ENCODE results near the gene DMD. TPM values are rescaled to one million over a fixed set of nuclear protein-coding genes. Genes with fewer than 3 reads are reported as not detected.

Gene DMD
- total RNA-seq, 1 donor from 2014 or later, result 143 TPM

- intact Hi-C loops (cut with micrococcal nuclease), result no loop called here
- no peak for TF ChIP-seq CTCF (IDR thresholded peaks at IDR 0.05; ENCODE audit: borderline replicate concordance)
- peak overlapping the region; percentile 52 for H3K27ac ChIP-seq (replicated peaks)
Observed at GRCh38 chrX:31272472-31272775, 1938.9 kb downstream of the DMD start.

GRCh38 chrX:31271615-31272471 lies 1939.5 kb downstream of the DMD start:
- no peak for TF ChIP-seq CTCF (IDR thresholded peaks at IDR 0.05; ENCODE audit: borderline replicate concordance)
- Histone ChIP-seq H3K4me1 (peaks cover 6% of the 10 kb centered on the region), H3K27ac (replicated peaks) (peak overlapping the region; percentile 52), H3K9me3 (replicated peaks) (no peaks in the 10 kb centered on the region), H3K4me3 (no peak overlapping the region), H3K27me3 (ENCODE audit: low read depth) (no peaks in the 10 kb centered on the region), H3K36me3 (no peaks in the 10 kb centered on the region)
- intact Hi-C loops (cut with micrococcal nuclease), result no loop called here
- DNase-seq, result no peak

More at GRCh38 chrX:31272472-31272775, 1938.9 kb downstream of the DMD start:
- Histone ChIP-seq H3K36me3 (no peaks in the 10 kb centered on the region), H3K27me3 (ENCODE audit: low read depth) (no peaks in the 10 kb centered on the region), H3K4me1 (peaks cover 6% of the 10 kb centered on the region), H3K4me3 (no peak overlapping the region), H3K9me3 (replicated peaks) (no peaks in the 10 kb centered on the region)
- DNase-seq, result no peak

GRCh38 chrX:31269914-31270313 lies 1941.4 kb downstream of the DMD start:
- Histone ChIP-seq H3K4me1 (peaks cover 10% of the 10 kb centered on the region), H3K27me3 (ENCODE audit: low read depth) (no peaks in the 10 kb centered on the region), H3K9me3 (replicated peaks) (no peaks in the 10 kb centered on the region), H3K36me3 (no peaks in the 10 kb centered on the region), H3K27ac (replicated peaks) (no peak overlapping the region), H3K4me3 (no peak overlapping the region)
- no peak for DNase-seq
- intact Hi-C loops (cut with micrococcal nuclease), result no loop called here
- no peak for TF ChIP-seq CTCF (IDR thresholded peaks at IDR 0.05; ENCODE audit: borderline replicate concordance)

GRCh38 chrX:31268359-31268758 lies 1943.0 kb downstream of the DMD start:
- no peak for TF ChIP-seq CTCF (IDR thresholded peaks at IDR 0.05; ENCODE audit: borderline replicate concordance)
- H3K4me1 ChIP-seq, result peaks cover 5% of the 10 kb centered on the region
- H3K27me3 ChIP-seq (ENCODE audit: low read depth), result no peaks in the 10 kb centered on the region
- H3K36me3 ChIP-seq, result no peaks in the 10 kb centered on the region
- H3K27ac ChIP-seq (replicated peaks), result no peak overlapping the region
- no peaks in the 10 kb centered on the region for H3K9me3 ChIP-seq (replicated peaks)
- no peak overlapping the region for H3K4me3 ChIP-seq
- intact Hi-C loops (cut with micrococcal nuclease), result no loop called here
- no peak for DNase-seq

GRCh38 chrX:31266203-31267076 lies 1944.9 kb downstream of the DMD start:
- Histone ChIP-seq H3K27me3 (ENCODE audit: low read depth) (no peaks in the 10 kb centered on the region), H3K9me3 (replicated peaks) (no peaks in the 10 kb centered on the region), H3K4me3 (peak overlapping the region; percentile 77), H3K27ac (replicated peaks) (peak overlapping the region; percentile 81), H3K4me1 (peaks cover 5% of the 10 kb centered on the region), H3K36me3 (no peaks in the 10 kb centered on the region)
- intact Hi-C loops (cut with micrococcal nuclease), result no loop called here
- DNase-seq, result peak; percentile 62
- no peak for TF ChIP-seq CTCF (IDR thresholded peaks at IDR 0.05; ENCODE audit: borderline replicate concordance)
